HepG2 (cell line): Measurements from ENCODE around the gene APOC3. TPM values are rescaled to one million over a fixed set of nuclear protein-coding genes. Genes with fewer than 3 reads are reported as not detected.
A peak's percentile ranks its signal among the peaks of the same experiment; 100 is the strongest.

Experiments used
- ELF1 ChIP-seq: sonication (generic); formaldehyde crosslinking; IDR thresholded peaks from 2 replicates; pipeline ENCODE4 v1.4.0; 2020; ENCODE audit warnings: missing genetic modification reagents
- HNRNPLL ChIP-seq: fragments of 200-400 bp; formaldehyde crosslinking; IDR thresholded peaks from 2 replicates; pipeline ENCODE4 v1.6.1; 2017; ENCODE audit warnings: mild to moderate bottlenecking, low read depth, low read length; ENCODE audit not compliant: poor library complexity, severe bottlenecking
- IKZF1 ChIP-seq: fragments of 450-650 bp; IDR thresholded peaks from 2 replicates; pipeline ENCODE4 v1.7.1; 2016
- MTF1 ChIP-seq: sonication (generic); formaldehyde crosslinking; IDR thresholded peaks from 2 replicates; pipeline ENCODE4 v1.5.0; 2020; ENCODE audit warnings: missing genetic modification reagents
- NCOA1 ChIP-seq: sonication (generic); formaldehyde crosslinking; IDR thresholded peaks from 2 replicates; pipeline ENCODE4 v1.9.0; 2021; ENCODE audit warnings: missing genetic modification reagents
- NKX3-1 ChIP-seq: sonication (generic); formaldehyde crosslinking; IDR thresholded peaks from 2 replicates; pipeline ENCODE4 v1.5.0; 2020; ENCODE audit warnings: missing genetic modification reagents
- SAP130 ChIP-seq: IDR thresholded peaks from 2 replicates; pipeline ENCODE4 v1.6.1; 2016; ENCODE audit warnings: low read depth
- SETDB1 ChIP-seq: sonication (generic); formaldehyde crosslinking; IDR thresholded peaks from 2 replicates; pipeline ENCODE4 v1.5.1; 2020; ENCODE audit warnings: missing genetic modification reagents, mild to moderate bottlenecking, borderline replicate concordance
- SRSF1 ChIP-seq: fragments of 200-400 bp; formaldehyde crosslinking; optimal IDR thresholded peaks from 2 replicates; pipeline ENCODE3; 2017; ENCODE audit warnings: mild to moderate bottlenecking, low read depth, low read length, moderate library complexity
- ZFX ChIP-seq: sonication (generic); formaldehyde crosslinking; IDR thresholded peaks from 2 replicates; pipeline ENCODE4 v1.4.0; 2020; ENCODE audit warnings: mild to moderate bottlenecking, low read depth, missing genetic modification reagents, moderate library complexity
- ZNF12 ChIP-seq: sonication (generic); formaldehyde crosslinking; IDR thresholded peaks from 2 replicates; pipeline ENCODE4 v1.5.0; 2020; ENCODE audit warnings: missing genetic modification reagents
- ZNF17 ChIP-seq: sonication (generic); formaldehyde crosslinking; IDR thresholded peaks from 2 replicates; pipeline ENCODE4 v1.5.0; 2020; ENCODE audit warnings: mild to moderate bottlenecking, missing genetic modification reagents
- ZNF607 ChIP-seq: sonication (generic); formaldehyde crosslinking; IDR thresholded peaks from 2 replicates; pipeline ENCODE4 v1.5.1; 2020; ENCODE audit warnings: missing genetic modification reagents, mild to moderate bottlenecking, borderline replicate concordance
- ZNF674 ChIP-seq: sonication (generic); formaldehyde crosslinking; IDR thresholded peaks from 2 replicates; pipeline ENCODE4 v1.5.0; 2020; ENCODE audit warnings: low read depth, mild to moderate bottlenecking, missing genetic modification reagents
- ZNF749 ChIP-seq: sonication (generic); formaldehyde crosslinking; IDR thresholded peaks from 2 replicates; pipeline ENCODE4 v1.8.0; 2022; ENCODE audit warnings: mild to moderate bottlenecking, missing genetic modification reagents, moderate library complexity, borderline replicate concordance
- ZNF782 ChIP-seq: sonication (generic); formaldehyde crosslinking; IDR thresholded peaks from 2 replicates; pipeline ENCODE4 v1.4.0; 2020; ENCODE audit warnings: missing genetic modification reagents, mild to moderate bottlenecking, borderline replicate concordance
- ZNF792 ChIP-seq: IDR thresholded peaks from 2 replicates; pipeline ENCODE4 v1.6.1; 2016
- ZNF879 ChIP-seq: sonication (generic); formaldehyde crosslinking; IDR thresholded peaks from 2 replicates; pipeline ENCODE4 v1.8.1; 2023; ENCODE audit warnings: missing genetic modification reagents
- polyA plus RNA-seq, 8 experiments: library from polyadenylated mRNA; depleted of rRNA in 3 of 8; stranded (reverse) in 7 of 8; unstranded in 1 of 8; fragments of >200 nt; fragmentation: Illumina TruSeq in 4 of 8; extraction: Trizol in 4 of 8; gene quantifications; 2 replicates each; pipeline versions ENCODE4 v1.2.1 to v1.2.3, GENCODE V29; 2011 to 2016; ENCODE audit warnings: low read depth in 4 of 8, missing spikeins in 1 of 8, mixed read lengths in 1 of 8; ENCODE audit not compliant: insufficient read depth in 1 of 8
- total RNA-seq, 5 experiments: library from RNA; depleted of rRNA; stranded (reverse); fragments of >200 nt; fragmentation: Illumina TruSeq; extraction: Trizol; gene quantifications; 2 replicates each; pipeline ENCODE4 v1.2.3, GENCODE V29; 2016; ENCODE audit warnings: low read depth in 1 of 5
- TF ChIP-seq, protein P1 (sequence below): sonication (generic); formaldehyde crosslinking; IDR thresholded peaks from 2 replicates; pipeline ENCODE4 v1.8.0; 2022; ENCODE audit warnings: low read depth, missing genetic modification reagents
- TF ChIP-seq, protein P2 (sequence below): sonication (generic); formaldehyde crosslinking; IDR thresholded peaks from 2 replicates; pipeline ENCODE4 v1.5.1; 2020; ENCODE audit warnings: mild to moderate bottlenecking, moderate library complexity, missing genetic modification reagents
- TF ChIP-seq, protein P3 (sequence below): IDR thresholded peaks from 2 replicates; pipeline ENCODE4 v1.6.1; 2018; ENCODE audit warnings: missing genetic modification reagents, mild to moderate bottlenecking, missing compliant biosample characterization
- TF ChIP-seq, protein P4 (sequence below): sonication (generic); formaldehyde crosslinking; IDR thresholded peaks from 2 replicates; pipeline ENCODE4 v1.5.1; 2020; ENCODE audit warnings: missing genetic modification reagents, mild to moderate bottlenecking, borderline replicate concordance
- TF ChIP-seq, protein P5 (sequence below): sonication (generic); formaldehyde crosslinking; IDR thresholded peaks from 2 replicates; pipeline ENCODE4 v1.8.0; 2022; ENCODE audit warnings: missing genetic modification reagents, mild to moderate bottlenecking, inconsistent platforms, borderline replicate concordance

The APOC3 gene
- total and polyA plus RNA-seq, 2 of the 13 experiments (the other 11 are each of a cell fraction or from before 2014, with no cell fraction given): 314 to 687 TPM

DNA sequence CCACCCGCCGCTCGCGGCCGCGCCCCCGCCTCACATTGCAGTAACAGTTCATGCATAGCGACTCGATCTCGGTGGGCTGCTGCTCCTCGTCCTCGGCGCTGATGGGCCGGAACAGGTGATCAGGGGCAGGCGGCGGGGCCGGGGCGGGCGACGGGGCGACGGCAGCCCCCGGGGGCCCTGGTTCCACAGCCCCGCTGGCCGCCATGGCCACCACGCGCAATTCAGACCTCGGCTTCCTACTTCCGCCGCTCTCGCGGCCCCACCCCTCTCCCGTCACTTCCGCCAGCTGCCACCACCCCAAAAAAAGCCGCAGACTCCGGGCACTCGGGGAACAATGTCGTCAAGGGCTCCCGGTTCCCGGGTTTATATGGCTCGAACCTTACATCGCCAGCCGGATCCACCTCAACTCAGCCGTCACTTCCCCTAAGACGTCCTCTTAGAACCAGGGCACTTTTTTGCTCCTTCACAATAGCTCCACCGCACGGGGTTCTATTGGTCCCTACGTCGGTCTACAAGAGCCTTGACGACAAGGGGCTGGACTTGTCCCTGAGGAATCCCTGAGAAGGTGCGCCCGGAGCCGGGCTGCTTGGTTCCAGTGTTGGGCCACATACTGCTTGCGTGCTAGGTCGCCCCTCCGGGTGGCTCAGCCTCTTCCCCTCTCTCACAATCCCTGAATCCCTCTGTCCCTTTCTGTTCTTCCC, 41.8 kb upstream of the APOC3 start, which contains the start of gene ZPR1 (continued):
- TF ChIP-seq, protein P1, sequence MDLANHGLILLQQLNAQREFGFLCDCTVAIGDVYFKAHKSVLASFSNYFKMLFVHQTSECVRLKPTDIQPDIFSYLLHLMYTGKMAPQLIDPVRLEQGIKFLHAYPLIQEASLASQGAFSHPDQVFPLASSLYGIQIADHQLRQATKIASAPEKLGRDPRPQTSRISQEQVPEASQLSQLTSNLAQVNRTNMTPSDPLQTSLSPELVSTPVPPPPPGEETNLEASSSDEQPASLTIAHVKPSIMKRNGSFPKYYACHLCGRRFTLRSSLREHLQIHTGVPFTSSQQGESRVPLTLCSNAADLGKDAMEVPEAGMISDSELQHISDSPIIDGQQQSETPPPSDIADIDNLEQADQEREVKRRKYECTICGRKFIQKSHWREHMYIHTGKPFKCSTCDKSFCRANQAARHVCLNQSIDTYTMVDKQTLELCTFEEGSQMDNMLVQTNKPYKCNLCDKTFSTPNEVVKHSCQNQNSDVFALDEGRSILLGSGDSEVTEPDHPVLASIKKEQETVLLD (CRISPR knock-in tag): no peak
- TF ChIP-seq, protein P2, sequence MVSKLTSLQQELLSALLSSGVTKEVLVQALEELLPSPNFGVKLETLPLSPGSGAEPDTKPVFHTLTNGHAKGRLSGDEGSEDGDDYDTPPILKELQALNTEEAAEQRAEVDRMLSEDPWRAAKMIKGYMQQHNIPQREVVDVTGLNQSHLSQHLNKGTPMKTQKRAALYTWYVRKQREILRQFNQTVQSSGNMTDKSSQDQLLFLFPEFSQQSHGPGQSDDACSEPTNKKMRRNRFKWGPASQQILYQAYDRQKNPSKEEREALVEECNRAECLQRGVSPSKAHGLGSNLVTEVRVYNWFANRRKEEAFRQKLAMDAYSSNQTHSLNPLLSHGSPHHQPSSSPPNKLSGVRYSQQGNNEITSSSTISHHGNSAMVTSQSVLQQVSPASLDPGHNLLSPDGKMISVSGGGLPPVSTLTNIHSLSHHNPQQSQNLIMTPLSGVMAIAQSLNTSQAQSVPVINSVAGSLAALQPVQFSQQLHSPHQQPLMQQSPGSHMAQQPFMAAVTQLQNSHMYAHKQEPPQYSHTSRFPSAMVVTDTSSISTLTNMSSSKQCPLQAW (CRISPR knock-in tag): 0 out of 2 replicates have a peak, but pooled peaks have one; percentile 56
- TF ChIP-seq ZNF749 (no peak), ZNF607 (CRISPR knock-in tag) (peak; percentile 62; the same call in 1 of the 2 replicates), SRSF1 (peak; percentile 41), ELF1 (peak; percentile 87), ZNF674 (CRISPR knock-in tag) (no peak), HNRNPLL (peak; percentile 52), ZFX (CRISPR knock-in tag) (peak; percentile 51), ZNF792 (CRISPR knock-in tag) (peak; percentile 29; the same call in 1 of the 2 replicates), ZNF782 (CRISPR knock-in tag) (no peak), NCOA1 (CRISPR knock-in tag) (no peak), SAP130 (CRISPR knock-in tag) (peak; percentile 95), ZNF12 (CRISPR knock-in tag) (no peak), ZNF17 (CRISPR knock-in tag) (no peak), MTF1 (CRISPR knock-in tag) (no peak), SETDB1 (CRISPR knock-in tag) (no peak), NKX3-1 (CRISPR knock-in tag) (no peak), ZNF879 (no peak), IKZF1 (no peak)
- TF ChIP-seq, protein P3, sequence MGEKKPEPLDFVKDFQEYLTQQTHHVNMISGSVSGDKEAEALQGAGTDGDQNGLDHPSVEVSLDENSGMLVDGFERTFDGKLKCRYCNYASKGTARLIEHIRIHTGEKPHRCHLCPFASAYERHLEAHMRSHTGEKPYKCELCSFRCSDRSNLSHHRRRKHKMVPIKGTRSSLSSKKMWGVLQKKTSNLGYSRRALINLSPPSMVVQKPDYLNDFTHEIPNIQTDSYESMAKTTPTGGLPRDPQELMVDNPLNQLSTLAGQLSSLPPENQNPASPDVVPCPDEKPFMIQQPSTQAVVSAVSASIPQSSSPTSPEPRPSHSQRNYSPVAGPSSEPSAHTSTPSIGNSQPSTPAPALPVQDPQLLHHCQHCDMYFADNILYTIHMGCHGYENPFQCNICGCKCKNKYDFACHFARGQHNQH (CRISPR knock-in tag): no peak
- TF ChIP-seq, protein P4, sequence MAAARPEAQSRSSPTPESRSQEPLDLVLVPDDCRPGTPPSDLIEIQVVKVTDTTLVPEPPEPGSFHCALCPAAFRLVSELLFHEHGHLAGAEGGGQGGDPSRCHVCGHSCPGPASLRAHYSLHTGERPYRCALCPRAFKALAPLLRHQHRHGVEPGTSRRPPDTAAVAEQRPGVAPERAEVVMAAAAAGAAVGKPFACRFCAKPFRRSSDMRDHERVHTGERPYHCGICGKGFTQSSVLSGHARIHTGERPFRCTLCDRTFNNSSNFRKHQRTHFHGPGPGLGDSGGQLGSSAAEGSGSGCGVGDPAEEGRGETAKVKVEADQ (CRISPR knock-in tag): no peak
- TF ChIP-seq, protein P5, sequence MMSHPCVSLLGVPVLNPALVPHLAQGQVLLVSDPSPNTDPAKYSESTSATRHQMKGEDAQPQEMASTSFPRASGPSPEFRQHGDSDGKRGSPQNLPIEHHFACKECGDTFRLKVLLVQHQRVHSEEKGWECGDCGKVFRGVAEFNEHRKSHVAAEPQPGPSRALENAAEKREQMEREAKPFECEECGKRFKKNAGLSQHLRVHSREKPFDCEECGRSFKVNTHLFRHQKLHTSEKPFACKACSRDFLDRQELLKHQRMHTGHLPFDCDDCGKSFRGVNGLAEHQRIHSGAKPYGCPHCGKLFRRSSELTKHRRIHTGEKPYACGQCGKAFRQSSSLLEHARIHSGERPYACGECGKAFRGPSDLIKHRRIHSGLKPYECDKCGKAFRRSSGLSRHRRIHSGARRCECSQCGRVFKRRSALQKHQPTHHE (CRISPR knock-in tag): no peak; the same call in 1 of the 2 replicates
